Psoas muscle (tissue), 8 donors: ENCODE data around the gene JADE1. TPM values are rescaled to one million over a fixed set of nuclear protein-coding genes. Genes with fewer than 3 reads are reported as not detected.

Source experiments
- ATAC-seq, 4 donors: fragments of 200-7000 bp; cut with Tn5 transposase; one replicate each; pipeline ENCODE4 v1.9.1; 2020; ENCODE audit warnings: moderate library complexity in 3 of 4, mild to moderate bottlenecking in 2 of 4
- DNase-seq, 2 donors: peaks; one replicate each; pipeline ENCODE4 v3.0.0-alpha.2; 2020
- H3K27ac ChIP-seq: fragments of 200-600 bp; one replicate; pipeline ENCODE4 v1.8.0; 2022
- H3K27me3 ChIP-seq, 3 donors: fragments of 200-600 bp in 1 of 3; one replicate each; pipeline versions ENCODE4 v1.6.1 to v1.8.0; 2013 to 2022; ENCODE audit warnings: low read length in 2 of 3, mild to moderate bottlenecking in 2 of 3, moderate library complexity in 1 of 3; ENCODE audit not compliant: insufficient read depth in 3 of 3
- H3K36me3 ChIP-seq, 2 donors: fragments of 200-600 bp in 1 of 2; one replicate each; pipeline versions ENCODE4 v1.6.1 to v1.8.0; 2013 to 2022; ENCODE audit warnings: low read depth in 1 of 2, mild to moderate bottlenecking in 1 of 2, moderate library complexity in 1 of 2; ENCODE audit not compliant: insufficient read depth in 1 of 2
- H3K4me1 ChIP-seq: fragments of 200-600 bp; one replicate; pipeline ENCODE4 v1.8.0; 2022
- H3K4me3 ChIP-seq: fragments of 200-600 bp; one replicate; pipeline ENCODE4 v1.8.0; 2022; ENCODE audit warnings: mild to moderate bottlenecking
- H3K9me3 ChIP-seq: fragments of 200-600 bp; one replicate; pipeline ENCODE4 v1.8.0; 2022
- WGBS, 3 donors: extraction: QIAGEN DNeasy Blood & Tissue Kit; methylation state at CpG; one replicate each; pipeline versions ENCODE4 v1.1.6 to v1.1.7; 2013; 5-methylcytosine and 5-hydroxymethylcytosine counted together
- intact Hi-C, 2 donors: fragments of 100-400 bp; cut with DNase I; formaldehyde crosslinking; loops; one replicate each; pipeline versions ENCODE4 v1.11.0 to v1.14.2; 2022
- polyA plus RNA-seq, 3 donors: library from polyadenylated mRNA; stranded (reverse); fragments of 200-250 nt; gene quantifications; one replicate each; pipeline ENCODE4 v1.2.3, GENCODE V29; 2013
- total RNA-seq, 4 donors: library from RNA; stranded (reverse); fragmentation: NEBNext Ultra II Directional in 2 of 4; extraction: Animal tissue kit (Norgen Biotek cat#: 25700) in 2 of 4; gene quantifications; one replicate each; pipeline versions ENCODE4 v1.2.1 to v1.2.4, GENCODE V29; 2021 to 2023
- TF ChIP-seq, protein P1 (sequence below): fragments of 200-600 bp; IDR thresholded peaks from one replicate; pipeline ENCODE4 v1.8.0; 2022; ENCODE audit warnings: antibody characterized with exemption
- donor health status: healthy with polysubstance abuse.
- donor health status: DM: no; HTN: no; CAD: no; lungs with moderate emphysema.
- donor health status: Bipolar disorder and iron deficiency.
- donor health status: healthy.
- donor health status: DM: yes; HTN: yes; CAD: no.
- donor health status: DM: no; HTN: no; CAD: no.
- donor health status: DM: no; HTN: no; CAD: no.
- donor health status: DM: yes; HTN: yes; CAD: no.

The JADE1 gene
- total and polyA plus RNA-seq, 7 donors = 5.8 to 21.4 (median 16.8) TPM

DNA sequence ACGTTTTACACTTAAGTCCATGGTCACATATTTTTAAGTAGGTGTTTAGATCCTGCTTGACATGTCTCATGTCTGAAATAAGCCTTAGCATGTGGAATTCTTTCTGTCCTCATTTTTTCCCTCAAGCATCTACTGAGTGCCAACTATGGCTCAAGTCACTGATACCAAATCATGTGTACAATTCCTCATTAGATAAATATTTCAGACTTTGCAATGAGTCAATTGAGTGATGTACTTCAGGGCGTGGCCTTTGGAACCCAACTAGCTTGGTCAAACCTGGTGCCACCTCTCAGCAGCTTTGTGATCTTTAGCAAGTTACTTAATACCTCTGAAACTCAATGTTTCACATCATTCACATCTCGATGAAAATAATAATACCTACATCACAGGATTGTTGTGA lies 12.6 kb upstream of the JADE1 start:
- Histone ChIP-seq H3K27ac (no peak overlapping the region), H3K36me3 (no peaks in the 10 kb centered on the region), H3K27me3 (no peaks in the 10 kb centered on the region), H3K4me3 (no peak overlapping the region), H3K9me3 (no peaks in the 10 kb centered on the region), H3K4me1 (no peaks in the 10 kb centered on the region)
- intact Hi-C loops = no loop called here
- ATAC-seq = no peak
- DNase-seq = no peak
- TF ChIP-seq, protein P1, sequence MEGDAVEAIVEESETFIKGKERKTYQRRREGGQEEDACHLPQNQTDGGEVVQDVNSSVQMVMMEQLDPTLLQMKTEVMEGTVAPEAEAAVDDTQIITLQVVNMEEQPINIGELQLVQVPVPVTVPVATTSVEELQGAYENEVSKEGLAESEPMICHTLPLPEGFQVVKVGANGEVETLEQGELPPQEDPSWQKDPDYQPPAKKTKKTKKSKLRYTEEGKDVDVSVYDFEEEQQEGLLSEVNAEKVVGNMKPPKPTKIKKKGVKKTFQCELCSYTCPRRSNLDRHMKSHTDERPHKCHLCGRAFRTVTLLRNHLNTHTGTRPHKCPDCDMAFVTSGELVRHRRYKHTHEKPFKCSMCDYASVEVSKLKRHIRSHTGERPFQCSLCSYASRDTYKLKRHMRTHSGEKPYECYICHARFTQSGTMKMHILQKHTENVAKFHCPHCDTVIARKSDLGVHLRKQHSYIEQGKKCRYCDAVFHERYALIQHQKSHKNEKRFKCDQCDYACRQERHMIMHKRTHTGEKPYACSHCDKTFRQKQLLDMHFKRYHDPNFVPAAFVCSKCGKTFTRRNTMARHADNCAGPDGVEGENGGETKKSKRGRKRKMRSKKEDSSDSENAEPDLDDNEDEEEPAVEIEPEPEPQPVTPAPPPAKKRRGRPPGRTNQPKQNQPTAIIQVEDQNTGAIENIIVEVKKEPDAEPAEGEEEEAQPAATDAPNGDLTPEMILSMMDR = no peak
- 89 to 95% (median 91%) methylated on average over 3 of the region's 3 CpGs for whole genome bisulfite sequencing, 3 donors

DNA sequence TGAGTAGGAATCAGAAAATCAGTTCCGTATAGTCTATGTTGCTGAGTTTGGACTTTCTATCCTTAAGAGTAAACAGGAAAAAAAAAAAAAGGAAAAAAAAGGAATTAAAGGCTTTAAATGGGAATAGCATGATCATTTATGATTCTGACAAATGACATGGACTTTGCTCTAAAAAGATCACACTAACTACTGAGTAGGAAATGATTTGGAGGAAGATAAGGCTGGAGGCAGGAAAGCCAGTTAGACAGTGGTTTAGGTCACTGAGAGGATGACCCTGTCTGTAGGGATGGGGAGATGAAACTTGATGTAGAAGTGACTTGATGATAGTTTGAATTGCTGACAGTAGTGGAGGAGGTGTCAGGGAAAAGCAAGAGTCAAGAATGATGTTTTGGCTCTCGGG lies 9.2 kb upstream of the JADE1 start:
- Histone ChIP-seq H3K4me1 (no peaks in the 10 kb centered on the region), H3K9me3 (no peaks in the 10 kb centered on the region), H3K27ac (no peak overlapping the region), H3K27me3 (no peaks in the 10 kb centered on the region), H3K4me3 (no peak overlapping the region), H3K36me3 (no peaks in the 10 kb centered on the region)
- 84 to 89% (median 87%) methylated on average over 2 of the region's 2 CpGs for WGBS, 3 donors
- intact Hi-C loops = no loop called here
- ATAC-seq = no peak
- no peak for DNase-seq
- TF ChIP-seq, protein P1 = no peak

DNA sequence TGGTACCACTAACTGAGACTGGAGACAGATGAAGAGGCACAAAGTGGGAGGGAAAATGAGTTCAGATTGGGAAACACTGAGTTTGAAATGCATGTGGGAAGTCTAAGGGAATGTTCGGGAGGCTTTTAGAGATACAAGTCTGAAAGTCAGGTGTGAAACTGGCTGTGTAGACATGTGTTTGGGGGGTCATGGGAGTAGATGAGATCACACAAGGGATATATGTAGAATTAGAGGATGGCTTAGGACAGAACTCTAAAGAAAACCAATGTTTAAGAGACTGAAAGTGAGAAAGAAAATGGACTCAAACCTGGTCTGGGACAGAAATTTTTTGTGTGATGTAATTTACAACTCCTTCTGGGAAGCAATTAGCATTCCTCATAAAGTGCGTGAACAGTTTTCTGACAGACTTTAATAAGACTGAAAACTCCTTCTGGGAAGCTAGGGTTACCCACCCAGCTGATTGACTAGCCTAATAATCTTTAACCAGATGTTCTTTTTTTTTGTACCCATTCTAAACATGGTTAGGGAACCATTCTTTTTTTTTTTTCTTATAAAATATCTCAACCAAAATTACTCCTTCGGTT lies 8.7 kb upstream of the JADE1 start:
- no peaks in the 10 kb centered on the region for H3K27me3 ChIP-seq
- no peaks in the 10 kb centered on the region for H3K9me3 ChIP-seq
- TF ChIP-seq, protein P1 = no peak
- no peak overlapping the region for H3K27ac ChIP-seq
- H3K4me1 ChIP-seq = no peaks in the 10 kb centered on the region
- WGBS, 3 donors = 80 to 85% (median 80%) methylated on average over 3 of the region's 3 CpGs
- no peaks in the 10 kb centered on the region for H3K36me3 ChIP-seq
- DNase-seq = no peak
- no peak overlapping the region for H3K4me3 ChIP-seq
- intact Hi-C loops = no loop called here
- ATAC-seq = no peak

DNA sequence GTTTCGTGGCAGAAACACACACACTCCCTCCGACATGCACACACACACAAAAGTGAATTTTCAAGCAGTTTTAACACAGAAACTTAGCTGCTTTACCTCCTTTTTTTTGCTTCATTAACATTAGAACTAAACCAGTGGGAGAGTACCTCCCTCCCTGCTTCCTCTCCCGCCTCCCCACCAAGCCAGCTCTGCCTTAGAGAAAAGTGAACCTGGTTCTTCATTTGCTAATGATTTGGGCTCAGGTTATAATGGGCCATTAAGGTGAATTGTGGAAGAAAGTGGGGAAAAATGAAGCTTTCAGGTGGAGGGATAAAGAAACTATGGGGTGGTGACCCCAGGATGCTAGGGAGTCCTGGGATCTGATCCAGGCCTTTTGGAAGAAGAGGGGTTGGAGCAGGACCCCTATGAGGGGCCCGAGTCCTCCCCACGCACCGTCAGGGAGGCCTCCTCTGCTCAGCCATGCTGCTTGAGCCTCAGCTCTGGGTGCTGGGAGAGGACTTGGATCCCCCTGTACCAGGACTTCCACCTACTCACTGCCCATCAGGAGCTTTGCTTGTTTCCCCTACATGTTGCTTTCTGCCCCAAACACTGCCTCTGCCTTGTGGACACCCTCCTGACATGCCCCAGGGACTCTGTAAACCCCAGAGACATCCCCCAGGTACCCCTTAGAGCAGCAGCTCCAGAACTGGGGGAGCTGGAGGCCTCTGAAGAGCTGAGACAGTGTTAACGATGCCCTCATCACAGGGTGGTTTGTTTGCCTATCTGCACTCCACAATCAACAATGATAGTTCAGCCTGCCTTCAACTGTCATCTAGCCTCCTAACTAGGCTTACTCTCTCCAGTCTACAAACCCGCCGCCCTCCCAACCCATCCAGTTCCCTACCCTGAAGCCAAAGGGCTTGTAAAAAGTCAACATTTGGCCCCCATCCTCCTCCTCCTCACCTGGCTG lies 6.5 kb upstream of the JADE1 start:
- Histone ChIP-seq H3K27ac (no peak overlapping the region), H3K9me3 (no peaks in the 10 kb centered on the region), H3K4me3 (no peak overlapping the region), H3K4me1 (no peaks in the 10 kb centered on the region), H3K27me3 (no peaks in the 10 kb centered on the region), H3K36me3 (no peaks in the 10 kb centered on the region)
- intact Hi-C loops = no loop called here
- WGBS, 3 donors = 79 to 85% (median 83%) methylated on average over 9 of the region's 9 CpGs
- no peak for DNase-seq
- TF ChIP-seq, protein P1 = no peak
- ATAC-seq = no peak
